ENCODE results near the gene TNS3. TPM values are rescaled to one million over a fixed set of nuclear protein-coding genes. Genes with fewer than 3 reads are reported as not detected.
A peak's percentile ranks its signal among the peaks of the same experiment; 100 is the strongest.

The TNS3 gene
- total RNA-seq, 1 experiment from 2014 or later = 533 TPM

DNA sequence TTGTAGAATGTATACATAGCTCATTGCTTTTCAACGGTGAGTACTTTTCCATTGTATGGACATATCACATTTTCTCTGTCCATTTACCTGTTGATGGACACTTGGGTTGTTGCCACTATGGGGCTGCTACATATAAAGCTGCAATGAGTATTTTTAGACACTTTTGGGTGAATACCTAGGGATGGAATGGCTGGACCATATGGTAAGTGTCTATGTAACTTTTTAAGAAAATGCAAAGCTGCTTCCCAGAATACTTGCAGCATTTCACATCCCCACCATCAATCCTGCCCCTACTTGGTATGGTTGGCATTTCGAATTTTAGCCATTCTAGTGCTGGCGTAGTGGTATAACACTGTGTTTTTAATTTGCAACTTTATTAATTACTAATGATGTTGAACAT is 274.6 kb downstream of the TNS3 start:
- no peak for DNase-seq (ENCODE audit: low read depth, low spot score)
- CTCF ChIA-PET = no interaction called here
- Histone ChIP-seq H3K27ac (ENCODE audit: low read length) (no peak overlapping the region), H3K27me3 (ENCODE audit: control insufficient read depth, insufficient read depth, low read length) (no peaks in the 10 kb centered on the region), H3K36me3 (ENCODE audit: control insufficient read depth, insufficient read depth, low read length) (peaks cover 43% of the 10 kb centered on the region), H3K4me1 (ENCODE audit: control insufficient read depth, insufficient read depth, low read length) (peaks cover 9% of the 10 kb centered on the region), H3K4me3 (ENCODE audit: low read depth in 2 of 2, low read length in 2 of 2) (no peak overlapping the region), H3K9me3 (ENCODE audit: control insufficient read depth, insufficient read depth, low read depth, low read length) (no peaks in the 10 kb centered on the region)
- in situ Hi-C loops (cut with HindIII; ENCODE audit: low pct_unique_long_range_greater_than_20kb, low sequenced_read_pairs) = no loop called here
- ATAC-seq = no peak
- POLR2A ChIA-PET = no interaction called here
- TSS peak; percentile 18 for BruUV-seq (replicated peaks)
- intact Hi-C loops (cut with micrococcal nuclease; ENCODE audit: unreplicated experiment) = no loop called here
- TF ChIP-seq POLR2AphosphoS5 (IDR thresholded peaks at IDR 0.05; ENCODE audit: low read depth, low read length) (no peak; the same call in 1 of the 2 replicates), SIN3A (IDR thresholded peaks at IDR 0.05; ENCODE audit: borderline replicate concordance, insufficient read depth, low read depth, low read length) (no peak), TCF7L2 (IDR thresholded peaks at IDR 0.05; ENCODE audit: low read depth, low read length) (no peak)
- TF ChIP-seq, protein P1, sequence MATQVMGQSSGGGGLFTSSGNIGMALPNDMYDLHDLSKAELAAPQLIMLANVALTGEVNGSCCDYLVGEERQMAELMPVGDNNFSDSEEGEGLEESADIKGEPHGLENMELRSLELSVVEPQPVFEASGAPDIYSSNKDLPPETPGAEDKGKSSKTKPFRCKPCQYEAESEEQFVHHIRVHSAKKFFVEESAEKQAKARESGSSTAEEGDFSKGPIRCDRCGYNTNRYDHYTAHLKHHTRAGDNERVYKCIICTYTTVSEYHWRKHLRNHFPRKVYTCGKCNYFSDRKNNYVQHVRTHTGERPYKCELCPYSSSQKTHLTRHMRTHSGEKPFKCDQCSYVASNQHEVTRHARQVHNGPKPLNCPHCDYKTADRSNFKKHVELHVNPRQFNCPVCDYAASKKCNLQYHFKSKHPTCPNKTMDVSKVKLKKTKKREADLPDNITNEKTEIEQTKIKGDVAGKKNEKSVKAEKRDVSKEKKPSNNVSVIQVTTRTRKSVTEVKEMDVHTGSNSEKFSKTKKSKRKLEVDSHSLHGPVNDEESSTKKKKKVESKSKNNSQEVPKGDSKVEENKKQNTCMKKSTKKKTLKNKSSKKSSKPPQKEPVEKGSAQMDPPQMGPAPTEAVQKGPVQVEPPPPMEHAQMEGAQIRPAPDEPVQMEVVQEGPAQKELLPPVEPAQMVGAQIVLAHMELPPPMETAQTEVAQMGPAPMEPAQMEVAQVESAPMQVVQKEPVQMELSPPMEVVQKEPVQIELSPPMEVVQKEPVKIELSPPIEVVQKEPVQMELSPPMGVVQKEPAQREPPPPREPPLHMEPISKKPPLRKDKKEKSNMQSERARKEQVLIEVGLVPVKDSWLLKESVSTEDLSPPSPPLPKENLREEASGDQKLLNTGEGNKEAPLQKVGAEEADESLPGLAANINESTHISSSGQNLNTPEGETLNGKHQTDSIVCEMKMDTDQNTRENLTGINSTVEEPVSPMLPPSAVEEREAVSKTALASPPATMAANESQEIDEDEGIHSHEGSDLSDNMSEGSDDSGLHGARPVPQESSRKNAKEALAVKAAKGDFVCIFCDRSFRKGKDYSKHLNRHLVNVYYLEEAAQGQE (IDR thresholded peaks at IDR 0.05; ENCODE audit: insufficient read depth in 1 of 2, low read depth in 2 of 2, low read length in 1 of 2) = no peak
- TF ChIP-seq, protein P2, sequence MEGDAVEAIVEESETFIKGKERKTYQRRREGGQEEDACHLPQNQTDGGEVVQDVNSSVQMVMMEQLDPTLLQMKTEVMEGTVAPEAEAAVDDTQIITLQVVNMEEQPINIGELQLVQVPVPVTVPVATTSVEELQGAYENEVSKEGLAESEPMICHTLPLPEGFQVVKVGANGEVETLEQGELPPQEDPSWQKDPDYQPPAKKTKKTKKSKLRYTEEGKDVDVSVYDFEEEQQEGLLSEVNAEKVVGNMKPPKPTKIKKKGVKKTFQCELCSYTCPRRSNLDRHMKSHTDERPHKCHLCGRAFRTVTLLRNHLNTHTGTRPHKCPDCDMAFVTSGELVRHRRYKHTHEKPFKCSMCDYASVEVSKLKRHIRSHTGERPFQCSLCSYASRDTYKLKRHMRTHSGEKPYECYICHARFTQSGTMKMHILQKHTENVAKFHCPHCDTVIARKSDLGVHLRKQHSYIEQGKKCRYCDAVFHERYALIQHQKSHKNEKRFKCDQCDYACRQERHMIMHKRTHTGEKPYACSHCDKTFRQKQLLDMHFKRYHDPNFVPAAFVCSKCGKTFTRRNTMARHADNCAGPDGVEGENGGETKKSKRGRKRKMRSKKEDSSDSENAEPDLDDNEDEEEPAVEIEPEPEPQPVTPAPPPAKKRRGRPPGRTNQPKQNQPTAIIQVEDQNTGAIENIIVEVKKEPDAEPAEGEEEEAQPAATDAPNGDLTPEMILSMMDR (IDR thresholded peaks at IDR 0.05) = no peak

DNA sequence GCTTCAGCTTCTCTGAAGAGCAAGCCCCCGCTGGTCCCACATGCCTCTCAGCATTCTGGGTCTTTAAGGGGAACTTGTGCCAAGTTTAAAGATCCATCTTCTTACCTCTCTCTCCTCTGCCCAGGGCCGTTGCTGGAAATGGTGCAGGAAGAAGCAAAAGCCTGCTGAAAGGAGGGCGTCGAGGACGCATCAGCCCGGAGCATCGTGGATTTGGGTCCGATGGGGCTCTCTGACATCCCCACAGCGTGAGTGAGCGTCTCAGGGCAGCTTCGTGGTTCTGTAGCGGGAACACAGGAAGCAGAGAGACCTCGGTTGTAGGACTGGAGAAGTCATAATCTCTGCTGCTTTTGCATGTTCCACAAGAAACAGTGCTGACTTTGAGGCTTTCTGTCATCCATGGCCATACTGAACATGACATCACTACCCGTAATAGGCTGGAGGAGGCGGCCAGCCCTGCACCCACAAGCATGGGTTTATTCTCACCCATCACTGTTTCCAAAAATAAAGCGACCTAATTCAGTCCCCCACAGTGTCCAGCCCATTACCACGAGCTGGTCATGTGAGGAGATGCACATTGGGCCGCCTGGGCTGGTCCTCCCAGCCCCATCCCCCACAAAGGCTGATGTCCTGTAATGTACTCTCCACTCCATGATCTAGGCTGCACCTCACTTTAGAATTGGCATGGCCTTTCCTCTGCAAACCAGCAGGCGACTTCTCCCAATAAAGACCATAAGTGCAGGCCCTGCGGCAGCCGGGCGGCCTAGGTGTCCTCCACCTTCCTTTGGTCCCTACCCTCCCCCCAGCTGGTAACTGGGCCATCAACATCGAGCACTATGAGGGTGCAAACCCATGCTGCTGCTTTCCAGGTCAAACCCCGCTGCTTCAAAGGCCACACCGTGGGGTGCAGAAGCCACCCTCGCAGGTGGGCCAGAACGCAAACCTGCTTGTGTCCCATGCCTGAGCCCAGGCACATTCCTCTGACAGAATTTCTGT is 276.9 kb downstream of the TNS3 start:
- TF ChIP-seq, protein P1 (IDR thresholded peaks at IDR 0.05; ENCODE audit: insufficient read depth in 1 of 2, low read depth in 2 of 2, low read length in 1 of 2) = no peak
- no peak for TF ChIP-seq TCF7L2 (IDR thresholded peaks at IDR 0.05; ENCODE audit: low read depth, low read length)
- no peak for TF ChIP-seq SIN3A (IDR thresholded peaks at IDR 0.05; ENCODE audit: borderline replicate concordance, insufficient read depth, low read depth, low read length)
- TF ChIP-seq, protein P2 (IDR thresholded peaks at IDR 0.05) = no peak
- TF ChIP-seq POLR2AphosphoS5 (IDR thresholded peaks at IDR 0.05; ENCODE audit: low read depth, low read length) = peak; percentile 16; the same call in 1 of the 2 replicates
- no peaks in the 10 kb centered on the region for H3K27me3 ChIP-seq (ENCODE audit: control insufficient read depth, insufficient read depth, low read length)
- H3K36me3 ChIP-seq (ENCODE audit: control insufficient read depth, insufficient read depth, low read length) = peaks cover 53% of the 10 kb centered on the region
- intact Hi-C loops (cut with micrococcal nuclease; ENCODE audit: unreplicated experiment) = no loop called here
- DNase-seq (ENCODE audit: low read depth, low spot score) = no peak
- in situ Hi-C loops (cut with HindIII; ENCODE audit: low pct_unique_long_range_greater_than_20kb, low sequenced_read_pairs) = no loop called here
- ChIA-PET CTCF (no interaction called here), POLR2A (no interaction called here)
- H3K4me3 ChIP-seq (ENCODE audit: low read depth in 2 of 2, low read length in 2 of 2) = no peak overlapping the region
- no peaks in the 10 kb centered on the region for H3K9me3 ChIP-seq (ENCODE audit: control insufficient read depth, insufficient read depth, low read depth, low read length)
- BruUV-seq (replicated peaks) = no TSS peak
- peaks cover 9% of the 10 kb centered on the region for H3K4me1 ChIP-seq (ENCODE audit: control insufficient read depth, insufficient read depth, low read length)
- peak; percentile 6; the same call in 1 of the 2 replicates for ATAC-seq
- no peak overlapping the region; the same call in 1 of the 2 replicates for H3K27ac ChIP-seq (ENCODE audit: low read length)
